ENCODE data around the gene PLCB4.
"Not testable (repeated sequence)": the region's sequence is repeated elsewhere in the genome, so short reads cannot be mapped to it uniquely, and the experiment has no call there.

Gene PLCB4

DNA sequence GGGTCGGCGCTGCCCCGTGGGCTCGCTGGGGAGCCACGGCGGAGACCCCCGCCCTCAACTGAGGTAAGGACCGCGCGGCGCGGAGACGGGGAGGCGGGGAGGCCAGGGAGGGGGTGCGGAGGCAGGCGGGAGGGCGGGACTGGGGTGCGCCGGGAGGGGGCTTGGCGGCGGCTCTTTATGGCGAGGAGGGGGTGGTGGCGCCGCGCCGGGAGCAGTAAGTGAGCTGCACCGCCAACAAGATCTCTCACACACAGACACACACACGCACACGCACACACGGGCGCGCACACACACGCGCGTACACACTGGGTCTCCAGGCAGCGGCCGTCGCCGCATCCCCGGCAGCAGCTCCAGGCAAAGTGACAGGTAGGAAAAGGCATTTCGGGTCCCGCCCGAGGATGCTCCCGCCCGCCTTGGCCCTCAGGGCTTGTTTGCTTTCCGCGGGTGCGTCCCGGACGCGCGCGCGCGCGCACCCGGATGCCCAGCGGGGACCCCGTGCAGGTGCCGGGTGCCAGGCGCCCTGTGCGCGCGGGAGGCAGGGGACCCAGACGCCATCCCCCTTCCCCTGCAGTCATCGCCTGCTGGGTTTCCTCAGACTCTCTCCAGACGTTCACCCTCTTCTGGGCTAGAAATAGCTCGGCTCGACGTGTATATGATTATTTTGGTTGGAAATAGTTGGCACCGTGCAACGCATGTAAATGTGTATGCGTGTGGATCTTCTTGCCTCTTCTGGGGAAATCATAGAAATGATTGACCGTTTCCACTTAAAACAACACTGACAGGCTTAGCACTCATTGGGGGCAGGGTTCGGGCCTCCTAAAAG, at the start of gene PLCB4:
Gene PLCB4, plus strand, starts transcription at position 247 of the 823 bp plus-strand sequence. CDS start 238,728 bp downstream, outside the sequence.
- no peak for DNase-seq

DNA sequence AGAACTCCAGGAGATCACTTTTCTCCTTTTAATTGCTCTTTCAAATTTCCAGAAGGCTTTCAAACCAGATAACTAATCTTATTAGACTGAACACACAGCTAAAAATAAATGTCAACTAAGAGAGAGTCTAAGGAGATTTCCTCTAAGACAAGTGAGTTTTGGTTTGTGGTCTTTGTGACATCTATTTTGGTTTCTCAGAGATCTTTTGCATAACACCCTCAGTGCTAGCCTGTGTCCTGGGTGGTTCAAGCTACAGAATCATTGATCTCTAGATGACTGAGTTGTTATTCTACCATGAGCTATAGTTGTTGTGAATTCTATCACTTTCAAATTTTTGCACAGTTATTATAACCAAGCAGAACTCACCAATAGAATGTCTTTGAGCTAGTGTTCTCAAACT, 49.1 kb upstream of the PLCB4 start:
- DNase-seq: no peak

DNA sequence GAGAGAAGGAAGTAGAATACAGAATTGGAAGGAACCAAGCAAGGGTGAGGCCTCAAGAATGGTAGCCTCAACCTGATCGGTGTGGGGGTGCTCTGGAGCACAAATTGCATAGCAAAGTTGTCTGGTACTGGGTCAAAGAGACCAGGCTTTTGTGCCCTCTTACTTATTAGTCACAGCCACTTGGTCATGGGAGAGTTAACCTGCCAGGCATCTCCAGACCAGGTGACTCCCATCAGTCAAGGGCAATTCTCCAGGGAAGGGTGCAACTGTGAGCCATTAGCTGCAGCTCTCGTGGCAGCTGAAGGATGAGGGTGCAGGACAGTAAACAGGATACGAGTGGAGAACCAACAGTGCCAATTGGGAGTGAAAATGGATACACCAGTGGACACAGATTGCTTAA, 47.7 kb upstream of the PLCB4 start:
- DNase-seq: no peak

DNA sequence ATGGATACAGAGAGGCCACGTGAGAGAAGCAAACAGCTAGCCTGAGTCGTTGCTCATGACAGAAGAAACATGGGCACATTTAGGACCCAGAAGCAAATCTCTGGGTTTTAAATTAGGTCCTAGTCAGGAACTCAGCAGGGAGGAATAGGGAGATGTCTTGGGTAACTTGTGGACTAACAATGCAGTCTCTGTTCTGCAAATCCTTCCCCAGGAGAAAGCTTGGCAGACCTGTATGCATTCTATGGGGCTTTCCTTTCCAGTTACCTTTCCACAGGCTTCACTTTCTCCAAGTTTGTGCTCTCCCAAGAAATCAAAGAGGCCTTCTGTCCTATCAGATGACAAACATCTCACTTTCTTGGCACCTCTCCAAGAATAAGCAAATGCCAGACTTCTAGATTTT, 47.2 kb upstream of the PLCB4 start:
- no peak for DNase-seq

DNA sequence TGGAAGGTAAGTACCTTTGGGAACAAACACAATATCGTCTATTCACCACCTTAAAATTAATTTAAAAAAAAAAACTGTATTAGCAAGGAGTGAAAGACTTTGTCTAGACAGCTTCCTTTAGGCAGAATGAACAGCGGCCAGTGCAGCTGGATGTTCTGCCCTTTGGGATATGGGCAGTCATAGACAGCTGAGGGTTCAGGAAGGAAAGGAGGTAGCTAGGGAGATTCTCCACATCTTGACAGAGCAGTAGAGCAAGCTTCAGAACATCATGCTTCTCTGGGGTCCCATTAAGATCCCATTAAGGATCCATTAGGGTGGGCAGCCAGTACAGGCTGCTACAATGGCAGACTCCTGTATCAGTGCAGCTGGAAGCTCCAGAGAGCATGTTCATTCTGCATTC, 46.5 kb upstream of the PLCB4 start:
- no peak for DNase-seq

DNA sequence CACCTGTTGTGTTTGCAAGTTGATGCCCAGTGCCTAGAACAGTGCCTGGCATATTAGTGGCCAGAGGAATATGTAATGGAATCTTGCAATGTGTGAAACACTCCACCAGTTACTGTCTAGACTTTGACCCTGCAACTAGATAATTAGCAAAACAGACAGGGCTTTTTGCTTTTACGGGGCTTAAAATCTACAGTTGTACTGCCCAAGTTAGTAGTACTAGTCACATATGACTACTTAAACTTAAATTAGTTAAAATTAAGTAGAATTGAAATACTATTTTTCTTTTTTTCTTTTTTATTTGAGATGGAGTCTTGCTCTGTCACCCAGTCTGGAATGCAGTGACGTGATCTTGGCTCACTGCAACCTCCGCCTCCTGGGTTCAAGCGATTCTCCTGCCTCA, 44.3 kb upstream of the PLCB4 start:
- no peak for DNase-seq

DNA sequence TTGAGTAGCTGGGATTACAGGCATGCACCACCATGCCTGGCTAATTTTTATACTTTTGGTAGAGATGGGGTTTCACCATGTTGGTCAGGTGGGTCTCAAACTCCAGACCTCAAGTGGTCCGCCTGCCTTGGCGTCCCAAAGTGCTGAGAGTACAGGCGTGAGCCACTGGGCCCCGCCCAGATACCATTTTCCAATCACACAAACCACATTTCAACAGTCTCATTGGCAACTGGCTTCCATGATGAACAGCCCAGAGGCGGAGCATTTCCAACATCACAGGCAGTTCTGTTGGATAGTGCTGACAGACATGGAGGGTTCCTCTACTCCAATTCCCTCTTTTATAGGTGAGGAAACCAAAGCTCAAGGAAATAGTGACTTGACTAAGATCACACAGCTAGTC, 43.9 kb upstream of the PLCB4 start:
- no peak for DNase-seq

DNA sequence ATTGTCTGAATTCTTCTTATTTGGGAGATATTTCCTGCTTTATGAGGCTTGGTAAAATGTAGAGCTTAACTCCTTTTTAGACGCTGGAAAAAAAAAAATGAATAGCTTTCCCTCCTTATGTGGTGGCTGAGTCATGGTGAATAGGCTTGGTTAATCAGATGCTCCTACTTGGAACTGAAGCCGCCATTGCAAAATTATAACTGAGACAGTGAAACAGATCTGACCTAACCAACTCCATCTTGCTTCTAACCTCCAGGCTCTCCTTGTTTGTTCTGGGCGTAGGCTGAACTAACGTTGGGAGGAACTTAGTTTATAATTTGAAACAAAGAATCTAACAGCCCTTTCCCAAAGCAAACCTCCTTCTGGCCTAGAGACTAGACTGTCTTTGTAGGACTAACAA, 43.2 kb upstream of the PLCB4 start:
- DNase-seq: no peak

DNA sequence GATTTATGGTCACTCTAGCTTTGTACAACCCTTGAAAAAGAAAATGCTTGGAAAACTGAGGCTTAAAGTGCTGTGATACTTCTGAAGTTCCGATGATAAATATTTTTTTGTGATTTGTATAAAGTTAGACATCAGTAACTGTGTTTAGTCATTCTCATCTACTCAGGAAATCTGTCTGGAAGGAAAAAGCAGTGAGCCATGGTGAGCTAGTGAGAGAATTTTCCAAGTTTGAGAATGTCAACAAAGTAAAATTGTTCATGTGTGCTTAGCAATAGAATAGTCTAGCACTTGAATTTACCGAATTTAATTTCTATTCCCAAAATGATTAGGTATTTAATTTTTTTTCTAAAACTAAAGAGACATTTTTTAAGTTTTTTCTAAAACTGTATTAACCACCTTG, 41.3 kb upstream of the PLCB4 start:
- no peak for DNase-seq

DNA sequence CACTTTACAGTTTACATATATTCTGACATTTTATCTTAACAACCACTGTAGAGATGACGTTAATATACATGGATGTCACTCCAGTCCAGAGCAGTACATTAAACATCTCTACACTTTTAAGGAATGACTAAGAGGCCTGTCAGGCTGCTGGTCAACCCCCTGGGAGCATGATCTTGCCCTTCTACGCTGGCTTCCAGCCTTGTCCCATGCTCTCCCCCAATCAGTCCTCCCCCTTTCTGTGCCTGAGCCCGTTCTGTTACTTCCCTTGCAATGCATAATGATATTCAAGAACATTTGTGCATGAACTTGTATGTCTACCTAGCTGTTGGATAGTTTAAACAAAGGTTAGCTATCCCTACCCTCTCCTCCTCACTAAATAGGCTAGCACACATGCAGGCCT, 40.5 kb upstream of the PLCB4 start:
- DNase-seq: no peak

DNA sequence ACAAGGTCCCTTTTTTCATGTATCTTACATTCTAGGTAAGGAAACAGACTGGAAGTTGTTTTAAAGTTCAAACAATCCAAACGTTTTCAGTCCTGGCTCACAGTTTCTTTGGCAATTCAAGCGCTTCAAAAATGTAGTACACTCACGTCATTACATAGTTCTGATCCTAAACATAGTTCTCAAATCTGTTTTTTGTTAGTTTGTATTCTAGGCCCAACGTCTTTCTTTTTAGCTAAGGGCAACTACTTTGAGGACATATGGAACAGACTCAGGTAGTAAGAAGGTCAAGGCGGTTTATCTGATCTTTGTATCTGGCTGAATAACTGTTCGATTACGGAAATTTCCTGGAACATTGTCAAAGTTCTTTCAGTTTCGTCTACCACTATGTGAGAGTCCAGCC, 36.9 kb upstream of the PLCB4 start:
- no peak for DNase-seq

DNA sequence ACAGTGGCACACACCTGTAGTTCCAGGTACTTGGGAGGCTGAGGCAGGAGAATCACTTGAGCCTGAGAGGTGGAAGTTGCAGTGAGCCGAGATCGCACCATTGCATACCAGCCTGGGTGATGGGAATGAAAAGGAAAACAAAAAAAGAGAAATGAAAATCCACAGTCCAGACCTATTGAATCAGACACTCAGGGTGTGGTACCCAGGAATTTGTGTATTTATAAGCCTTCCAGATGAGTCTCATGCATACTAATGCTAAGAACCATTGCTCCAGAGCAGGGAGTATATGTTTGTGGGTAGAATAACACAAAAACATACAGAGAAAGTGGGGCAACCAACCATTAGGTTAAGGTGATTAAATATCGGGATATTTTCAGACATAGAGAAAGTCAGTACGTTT, 36.1 kb upstream of the PLCB4 start:
- no peak for DNase-seq

DNA sequence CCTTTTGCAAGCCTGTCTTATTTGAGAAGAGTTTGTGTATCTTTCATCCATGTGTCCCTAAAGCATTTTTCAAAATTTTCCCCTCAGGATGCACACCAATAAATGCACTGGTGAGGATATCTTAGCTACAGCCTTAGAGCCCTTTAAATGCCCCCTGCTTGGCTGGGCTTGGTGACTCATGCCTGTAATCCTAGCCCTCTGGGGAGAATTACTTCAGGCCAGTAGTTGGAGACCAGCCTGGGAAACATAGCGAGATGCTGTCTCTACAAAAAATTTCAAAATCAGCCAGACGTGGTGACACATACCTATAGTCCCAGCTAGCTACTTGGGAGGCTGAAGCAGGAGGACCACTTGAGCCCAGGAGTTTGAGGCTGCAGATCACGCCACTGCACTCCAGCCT, 33.8 kb upstream of the PLCB4 start:
- DNase-seq: no peak

DNA sequence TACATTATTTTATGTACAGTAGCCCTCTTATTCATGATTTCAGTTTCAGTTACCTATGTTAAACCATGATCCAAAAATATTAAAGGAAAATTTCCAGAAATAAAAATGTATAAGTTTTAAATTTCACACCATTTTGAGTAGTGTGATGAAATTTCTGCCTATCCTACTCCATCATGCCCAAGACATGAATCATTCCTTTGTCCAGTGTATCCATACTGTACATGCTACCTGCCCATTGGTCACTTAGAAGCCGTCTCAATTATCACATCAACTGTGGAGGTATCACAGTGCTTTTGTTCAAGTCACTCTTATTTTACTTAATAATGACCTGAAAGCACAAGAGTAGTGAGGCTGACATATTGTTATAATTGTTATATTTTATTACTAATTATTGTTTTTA, 32.3 kb upstream of the PLCB4 start:
- DNase-seq: no peak

DNA sequence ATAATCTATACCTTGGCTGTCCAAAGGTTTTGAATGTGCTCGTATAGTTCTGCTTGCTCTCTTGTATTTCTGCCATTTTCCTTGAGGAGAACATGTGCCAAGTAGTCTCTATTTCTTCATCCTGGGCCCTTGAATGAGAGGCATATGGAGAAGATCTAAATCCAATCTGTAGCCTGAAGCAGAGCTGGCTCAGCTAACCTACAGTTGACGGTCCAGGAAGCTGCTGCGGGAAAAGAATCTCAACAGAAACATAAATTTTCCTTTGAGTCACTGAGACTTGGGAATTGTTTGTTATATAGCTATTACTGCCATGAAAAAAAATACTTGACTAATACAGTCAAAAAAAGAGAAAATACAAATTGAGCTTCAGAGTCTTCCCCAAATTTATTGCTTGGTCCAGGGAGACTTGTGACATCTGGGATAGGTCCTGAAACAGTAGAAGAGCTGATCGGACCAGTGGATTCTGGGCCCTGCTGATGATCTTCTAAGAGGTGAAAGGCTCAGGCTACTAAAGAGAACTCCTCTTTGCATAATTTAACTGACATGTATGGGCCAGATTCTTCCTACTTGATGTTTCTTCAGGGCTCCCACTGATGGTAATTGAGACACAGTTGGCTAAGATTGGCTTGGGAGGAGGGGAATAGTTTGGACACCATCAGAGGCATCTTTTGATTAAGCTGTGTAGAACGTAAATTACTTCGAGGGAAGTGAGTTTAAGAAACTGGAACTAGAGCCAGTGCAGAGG, 29.9 kb upstream of the PLCB4 start:
- no peak for DNase-seq

DNA sequence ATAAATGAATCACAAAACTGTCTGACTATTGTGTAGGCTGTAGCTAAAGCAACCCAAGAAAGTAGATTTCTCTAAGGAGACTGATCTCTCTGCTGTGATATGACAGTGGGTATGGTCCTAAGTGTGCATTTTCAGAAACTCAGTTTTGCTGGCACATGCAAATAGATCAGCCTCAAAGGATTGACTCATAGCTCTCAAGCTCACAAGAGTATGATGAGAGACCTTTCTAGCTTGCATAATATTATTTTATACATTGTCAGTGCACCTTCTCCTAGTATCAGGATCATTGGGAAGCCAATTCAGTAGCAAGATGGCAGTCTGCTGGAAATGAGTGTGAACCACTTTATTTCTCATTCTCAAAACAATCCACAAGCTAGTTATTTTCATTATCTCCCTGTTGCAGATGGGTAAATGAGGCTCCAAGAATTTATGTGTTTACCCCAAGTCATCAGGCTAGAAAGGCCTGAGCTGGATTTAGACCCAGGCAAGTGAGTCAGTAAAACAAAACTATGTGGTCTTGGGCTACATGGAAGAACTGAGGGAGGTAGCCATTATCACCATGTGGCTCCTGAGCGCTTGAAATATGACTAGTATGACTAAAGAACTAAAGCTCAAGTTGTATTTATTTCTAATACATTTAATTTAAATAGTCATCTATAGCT, 27.9 kb upstream of the PLCB4 start:
- no peak for DNase-seq

DNA sequence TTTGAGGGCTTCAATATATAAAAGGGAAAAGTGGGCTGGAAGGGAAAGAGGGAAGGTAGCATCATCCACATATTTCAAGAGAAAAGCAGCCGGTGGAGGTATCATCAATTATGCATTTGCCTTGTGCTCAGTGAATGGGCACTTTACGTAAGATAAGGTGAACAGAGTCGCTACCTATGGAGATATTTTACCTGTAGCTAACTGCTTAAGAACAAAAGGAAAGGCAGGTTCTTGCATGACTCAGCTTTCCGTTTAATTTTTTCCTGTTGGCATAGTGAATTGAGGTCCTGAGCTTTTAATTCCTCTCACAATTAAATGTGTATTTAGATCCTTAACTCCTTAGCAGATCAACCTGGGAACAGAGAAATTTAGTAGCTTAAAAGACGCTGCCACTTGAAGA, 25.5 kb upstream of the PLCB4 start:
- DNase-seq: no peak

DNA sequence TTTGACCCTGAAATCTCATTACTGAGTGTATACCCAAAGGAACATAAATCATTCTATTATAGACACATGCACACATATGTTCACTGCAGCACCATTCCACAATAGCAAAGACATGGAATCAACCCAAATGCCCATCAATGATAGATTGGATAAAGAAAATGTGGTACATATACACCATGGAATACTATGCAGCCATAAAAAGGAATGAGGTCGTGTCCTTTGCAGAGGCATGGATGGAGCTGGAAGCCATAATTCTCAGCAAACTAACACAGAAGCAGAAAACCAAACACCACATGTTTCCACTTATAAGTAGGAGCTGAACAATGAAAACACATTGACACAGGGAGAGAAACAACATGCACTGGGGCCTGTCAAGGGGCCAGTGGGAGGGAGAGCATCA, 21.0 kb upstream of the PLCB4 start:
- DNase-seq: not testable (repeated sequence)

DNA sequence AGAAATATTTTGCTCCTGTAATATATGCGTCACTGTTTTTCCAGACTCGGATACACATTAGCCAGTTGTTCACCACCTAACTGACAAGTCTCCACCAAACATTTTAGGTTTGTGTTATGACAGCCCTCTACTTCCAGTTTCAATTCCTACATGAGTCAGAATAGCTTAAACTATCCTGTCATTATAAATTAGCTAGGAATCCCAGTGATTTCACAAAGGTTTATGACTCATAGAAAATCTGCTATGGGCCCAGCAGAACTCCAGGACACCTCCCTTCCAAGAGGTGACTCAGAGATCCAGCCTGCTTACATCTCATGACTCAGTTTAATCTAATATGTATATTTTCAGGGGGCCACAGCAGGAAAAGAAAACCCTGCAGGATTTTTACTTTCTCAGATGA, 17.4 kb upstream of the PLCB4 start:
- no peak for DNase-seq

DNA sequence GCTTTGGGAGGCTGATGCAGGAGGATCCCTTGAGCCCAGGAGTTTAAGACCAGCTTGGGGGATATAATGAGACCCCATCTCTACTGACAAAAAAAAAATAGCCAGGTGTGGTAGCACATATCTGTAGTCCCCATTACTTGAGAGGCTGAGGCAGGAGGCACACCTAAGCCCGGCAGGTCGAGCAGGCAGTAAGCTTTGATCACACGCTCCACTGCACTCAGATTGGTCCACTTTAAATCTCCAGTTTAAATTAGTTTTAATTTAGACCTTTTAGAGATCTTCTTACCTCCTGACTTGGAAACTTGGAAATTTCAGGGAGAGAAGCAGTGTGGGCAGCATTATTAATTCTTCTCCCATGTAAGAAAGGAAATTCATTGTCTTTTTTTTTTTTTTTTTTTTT, 16.8 kb upstream of the PLCB4 start:
- no peak for DNase-seq

DNA sequence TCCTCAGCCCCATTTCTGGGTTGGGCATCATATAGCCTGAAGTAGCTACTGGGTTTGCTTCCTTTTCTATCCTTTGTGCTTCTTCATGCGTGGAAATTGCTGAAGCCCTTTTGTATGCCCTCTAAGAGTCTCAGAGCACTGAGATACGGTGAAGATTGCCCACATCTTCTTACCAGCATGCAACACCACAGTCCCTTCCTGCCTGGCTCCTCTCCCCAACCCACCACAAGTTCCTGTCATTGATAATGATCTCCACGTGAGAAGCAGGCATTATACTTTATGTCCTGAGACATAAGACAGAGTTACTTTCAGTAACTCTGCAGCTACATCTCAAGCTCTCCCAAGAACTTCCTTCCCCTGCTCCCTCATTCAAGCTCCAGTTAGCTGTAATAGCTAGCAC, 15.8 kb upstream of the PLCB4 start:
- no peak for DNase-seq

DNA sequence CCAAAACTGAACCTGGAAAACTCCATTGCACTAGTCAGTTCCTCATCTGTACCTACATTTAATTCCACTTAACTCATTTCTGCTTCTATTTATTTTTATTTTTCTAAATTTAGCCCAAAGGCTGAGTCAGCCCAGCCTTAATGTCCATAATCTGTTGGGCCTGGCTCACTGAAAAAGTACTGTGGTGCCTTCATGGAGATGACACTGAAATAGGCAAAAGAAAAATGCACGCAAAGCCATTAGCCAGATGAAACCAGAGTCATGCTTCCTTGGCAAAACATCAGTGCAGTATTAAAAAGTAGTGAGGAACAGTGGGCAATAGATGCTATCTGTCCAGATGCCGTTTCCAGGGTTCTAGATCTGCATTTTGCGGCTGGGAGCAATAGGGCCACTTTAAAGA, 14.7 kb upstream of the PLCB4 start:
- no peak for DNase-seq

DNA sequence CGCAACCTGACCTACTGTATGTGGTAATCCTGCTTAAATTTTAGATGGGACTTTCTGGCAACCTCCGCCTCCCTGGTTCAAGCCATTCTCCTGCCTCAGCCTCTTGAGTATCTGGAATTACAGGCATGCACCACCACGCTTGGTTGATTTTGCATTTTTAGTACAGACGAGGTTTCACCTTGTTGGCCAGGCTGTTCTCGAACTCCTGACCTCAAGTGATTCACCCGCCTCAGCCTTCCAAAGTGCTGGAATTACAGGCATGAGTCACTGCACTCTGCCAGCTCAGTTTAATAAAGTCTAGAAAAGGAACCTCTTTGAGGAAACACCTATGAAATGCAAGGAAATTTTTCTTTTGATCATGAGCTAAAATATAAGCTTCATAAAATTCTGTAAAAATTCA, 9.0 kb upstream of the PLCB4 start:
- DNase-seq: no peak

DNA sequence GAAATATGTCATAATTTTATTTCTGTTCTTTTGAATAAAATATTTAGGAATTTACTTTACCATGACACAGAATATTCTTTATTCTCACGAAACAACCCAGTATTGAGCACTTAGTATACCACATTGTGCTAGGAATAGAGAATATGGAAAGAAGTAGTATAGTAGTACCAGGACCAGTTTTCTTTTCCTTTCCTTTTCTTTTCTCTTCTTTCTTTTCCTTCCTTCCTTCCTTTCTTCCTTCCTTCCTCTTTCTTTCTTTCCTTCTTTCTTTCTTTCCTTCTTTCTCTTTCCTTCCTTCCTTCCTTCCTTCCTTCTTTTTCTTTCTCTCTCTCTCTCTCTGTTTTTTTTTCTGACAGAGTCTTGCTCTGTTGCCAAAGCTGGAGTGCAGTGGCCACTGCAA, 7.5 kb upstream of the PLCB4 start:
- no peak for DNase-seq

Data from activated CD8-positive, alpha-beta memory T cell treated with anti-CD3 and anti-CD28 coated beads for 24 hours (primary cell).